GM21529 (cell line): ENCODE data around the gene UBE2V1.
"Not testable (repeated sequence)": the region's sequence is repeated elsewhere in the genome, so short reads cannot be mapped to it uniquely, and the experiment has no call there.

ENCODE experiments used
- ATAC-seq: cut with Tn5 transposase; IDR thresholded peaks from one replicate; pipeline ENCODE4 v1.9.1; 2021; ENCODE audit not compliant: unreplicated experiment

UBE2V1 gene

GRCh38 chr20:50066161-50066834 lies 46.7 kb downstream of the UBE2V1 start:
- no peak for ATAC-seq

DNA sequence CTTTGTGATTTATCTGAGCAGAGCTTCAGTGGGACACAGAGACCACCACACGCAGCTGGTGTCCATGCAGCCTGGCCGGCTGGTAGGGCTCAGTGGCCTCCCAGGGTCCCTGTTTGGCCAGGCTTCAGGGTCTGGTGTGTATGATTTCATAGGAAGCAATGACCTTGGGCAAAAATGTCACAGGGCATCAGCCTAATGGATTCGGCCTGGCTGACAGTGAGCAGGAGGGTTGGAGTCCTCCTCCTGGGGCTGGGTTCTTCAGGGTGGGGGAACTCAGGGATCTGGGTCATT lies 47.7 kb downstream of the UBE2V1 start:
- ATAC-seq, result no peak

DNA sequence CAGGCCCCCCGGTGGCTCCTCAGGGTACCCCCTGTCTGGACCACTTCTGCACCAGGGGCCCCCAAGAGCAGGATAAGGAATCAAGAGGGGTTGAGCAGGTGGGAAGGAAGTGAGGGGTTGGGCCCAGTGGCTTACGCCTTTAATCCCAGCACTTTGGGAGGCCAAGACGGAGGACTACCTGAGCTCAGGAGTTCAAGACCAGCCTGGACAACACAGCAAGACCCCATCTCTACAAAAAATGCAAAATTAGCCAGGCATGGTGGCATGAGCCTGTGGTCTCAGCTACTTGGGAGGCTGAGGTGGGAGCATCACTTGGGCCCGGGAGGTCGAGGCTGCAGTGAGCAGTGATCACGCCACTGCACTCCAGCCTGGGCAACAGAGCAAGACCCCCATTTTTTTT lies 49.2 kb downstream of the UBE2V1 start:
- not testable (repeated sequence) for ATAC-seq

DNA sequence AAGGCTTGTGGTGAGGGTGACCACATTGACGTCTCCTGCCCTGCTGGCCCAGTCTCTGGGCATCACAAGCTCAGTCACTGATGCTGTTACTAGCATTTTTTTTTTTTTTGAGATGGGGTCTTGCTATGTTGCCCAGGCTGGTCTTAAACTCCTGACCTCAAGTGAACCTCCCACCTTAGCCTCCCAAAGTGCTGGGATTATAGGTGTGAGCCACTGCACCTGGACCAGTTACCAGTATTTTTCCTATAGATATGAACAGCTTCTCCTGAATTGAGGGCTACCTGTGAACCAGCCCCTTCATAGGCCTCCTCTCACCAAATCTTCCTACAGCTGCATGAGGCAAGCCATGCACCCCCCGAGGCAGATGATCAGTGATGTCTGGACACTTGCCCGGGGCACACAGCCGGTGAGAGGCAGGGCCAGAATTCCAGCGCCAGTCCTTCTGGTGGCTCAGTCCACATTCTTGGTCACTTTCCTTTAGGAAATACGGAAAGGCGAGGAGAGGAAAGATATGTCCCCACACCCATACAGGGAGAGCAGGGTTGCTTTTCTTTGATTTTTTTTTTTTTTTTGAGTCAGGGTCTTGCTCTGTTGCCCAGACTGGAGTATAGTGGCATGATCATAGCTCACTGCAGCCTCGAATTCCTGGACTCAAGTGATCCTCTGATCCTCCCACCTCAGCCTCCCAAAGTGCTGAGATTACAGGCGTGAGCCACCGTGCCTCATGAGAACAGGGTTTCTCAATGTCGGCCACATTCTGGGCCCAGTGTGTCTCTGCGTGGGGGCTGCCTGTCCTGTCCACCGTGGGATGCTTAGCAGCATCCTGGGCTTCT lies 50.7 kb downstream of the UBE2V1 start:
- ATAC-seq, result no peak

DNA sequence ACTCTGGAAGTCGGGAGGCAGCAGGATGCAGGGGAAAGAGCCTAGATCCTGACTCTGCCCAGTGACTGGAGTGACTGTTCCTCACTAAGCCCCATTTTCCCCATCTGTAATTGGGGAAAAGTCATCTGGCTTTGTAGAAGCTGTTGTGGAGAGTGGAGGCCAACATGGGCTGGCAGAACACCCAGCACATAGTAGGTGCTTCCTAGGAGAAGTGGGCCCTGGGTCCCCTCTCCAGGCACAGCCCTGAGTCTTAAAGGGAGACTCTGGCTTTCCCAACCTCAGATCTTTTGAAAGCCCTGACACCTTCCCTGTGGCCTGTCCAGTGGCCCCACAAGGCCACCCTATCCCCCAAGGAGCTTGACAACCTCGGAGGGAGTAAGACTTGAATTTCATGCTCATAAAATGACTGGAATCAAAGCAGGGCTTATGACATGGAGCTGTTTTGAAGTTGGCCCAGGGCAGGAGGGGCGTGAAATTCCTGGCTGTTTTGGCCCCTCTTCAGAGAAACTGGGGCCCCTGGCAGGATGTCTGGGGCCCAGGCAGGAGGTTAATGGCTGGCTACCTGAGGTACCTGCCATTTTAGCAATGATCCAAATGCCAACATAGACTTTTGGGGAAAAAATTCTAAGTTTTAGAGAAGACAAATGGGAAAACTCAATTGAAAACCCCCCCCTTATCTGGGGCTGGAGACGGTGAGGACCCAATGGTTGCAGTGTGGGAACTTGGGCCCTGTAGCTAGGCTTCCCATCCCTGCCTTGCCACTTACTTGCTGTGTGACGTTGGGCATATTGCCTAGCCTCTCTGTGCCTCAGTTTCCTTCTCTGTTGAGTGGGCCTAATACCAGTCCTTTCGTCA lies 51.6 kb downstream of the UBE2V1 start:
- no peak for ATAC-seq

DNA sequence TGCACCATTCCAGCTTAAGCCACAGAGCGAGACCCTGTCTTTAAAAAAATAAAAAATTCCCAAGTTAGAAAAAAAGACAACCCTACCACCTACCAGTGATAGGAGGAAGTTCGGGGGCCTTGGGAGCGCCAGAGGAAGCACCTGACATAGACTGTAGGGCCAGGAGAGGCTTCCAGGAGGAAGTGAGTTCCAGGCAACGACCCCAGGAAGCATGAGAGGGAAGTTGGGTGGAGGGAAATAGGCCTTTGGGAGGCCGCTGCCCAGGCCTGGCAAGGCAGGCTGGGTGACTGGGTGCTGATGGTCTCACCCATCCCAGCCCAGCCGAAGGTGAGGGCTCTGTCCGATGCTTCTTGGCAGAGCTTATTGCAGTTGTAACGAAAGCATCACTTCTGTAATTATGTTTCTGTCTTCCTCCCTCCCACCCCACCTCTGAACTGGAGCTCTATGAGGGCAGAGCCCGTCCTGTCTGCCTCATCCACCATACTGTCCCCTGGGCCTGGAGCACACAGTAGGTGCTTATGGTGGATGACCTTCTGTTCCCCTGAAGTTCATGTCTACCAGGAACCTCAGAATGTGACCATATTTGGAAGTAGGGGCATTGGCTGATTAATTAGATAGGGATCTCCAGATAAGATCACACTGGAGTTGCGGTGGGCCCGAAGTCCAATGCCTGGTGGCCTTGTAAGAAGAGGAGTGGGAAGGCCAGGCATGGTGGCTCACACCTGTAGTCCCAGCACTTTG lies 54.1 kb downstream of the UBE2V1 start:
- no peak for ATAC-seq

DNA sequence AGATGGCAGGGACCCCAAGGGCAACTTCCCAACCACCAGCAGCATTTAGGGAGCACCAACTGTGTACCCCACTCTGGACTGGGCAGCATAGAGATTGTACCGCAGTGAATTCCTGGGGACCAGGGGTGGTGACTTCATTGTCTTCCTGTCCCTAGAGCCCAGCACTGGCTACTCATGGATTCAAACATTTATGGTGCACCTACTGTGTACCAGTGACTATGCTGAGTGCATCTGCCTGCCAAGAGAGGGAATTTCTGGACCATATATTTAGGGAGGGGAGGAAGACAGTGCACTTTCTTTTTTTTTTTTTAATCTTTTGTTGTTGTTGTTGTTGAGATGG lies 55.3 kb downstream of the UBE2V1 start:
- ATAC-seq, result no peak

DNA sequence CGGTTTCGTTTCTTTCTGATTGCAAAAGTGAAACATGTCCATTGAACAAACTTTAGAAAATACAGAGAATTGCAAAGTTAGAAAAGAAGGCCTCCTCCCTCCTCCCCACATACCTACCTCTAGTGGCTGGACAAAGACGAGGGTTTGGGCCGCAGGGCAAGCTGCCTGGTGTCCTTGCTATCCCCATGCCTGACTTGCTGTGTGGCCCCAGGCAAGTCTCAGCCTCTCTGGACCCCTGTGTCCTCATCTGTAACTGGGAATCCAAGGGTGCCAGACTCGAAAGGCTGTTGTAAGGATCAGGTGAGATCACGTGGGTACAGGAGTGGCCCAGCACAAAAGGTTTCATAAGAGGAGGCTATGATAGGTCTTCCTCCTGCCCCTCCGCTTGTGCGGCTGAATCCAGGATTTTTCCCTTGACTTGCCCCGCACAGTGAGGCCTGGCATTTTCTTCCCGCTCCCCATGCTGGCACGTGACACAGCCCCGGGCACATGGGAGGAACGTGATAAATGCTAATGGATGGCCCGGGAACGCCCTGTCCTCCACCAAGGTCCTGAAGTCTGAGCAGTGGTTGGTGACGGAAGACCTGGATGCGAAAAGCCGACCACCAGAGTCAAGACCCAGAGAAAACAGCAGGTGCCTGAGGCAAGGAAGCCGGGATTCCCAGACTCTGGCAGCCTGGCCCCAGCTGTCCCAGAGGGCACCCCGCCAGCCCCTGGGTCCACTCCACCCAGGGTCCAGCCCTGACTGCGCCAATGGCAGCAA lies 55.8 kb downstream of the UBE2V1 start:
- no peak for ATAC-seq

GRCh38 chr20:50056408-50056926 lies 56.5 kb downstream of the UBE2V1 start:
- ATAC-seq, result no peak

- ATAC-seq, result no peak
Measured at GRCh38 chr20:50055524-50056083, 57.3 kb downstream of the UBE2V1 start.

GRCh38 chr20:50054626-50055511 lies 58.1 kb downstream of the UBE2V1 start:
- no peak for ATAC-seq

GRCh38 chr20:50054231-50054547 lies 58.8 kb downstream of the UBE2V1 start:
- ATAC-seq, result no peak

DNA sequence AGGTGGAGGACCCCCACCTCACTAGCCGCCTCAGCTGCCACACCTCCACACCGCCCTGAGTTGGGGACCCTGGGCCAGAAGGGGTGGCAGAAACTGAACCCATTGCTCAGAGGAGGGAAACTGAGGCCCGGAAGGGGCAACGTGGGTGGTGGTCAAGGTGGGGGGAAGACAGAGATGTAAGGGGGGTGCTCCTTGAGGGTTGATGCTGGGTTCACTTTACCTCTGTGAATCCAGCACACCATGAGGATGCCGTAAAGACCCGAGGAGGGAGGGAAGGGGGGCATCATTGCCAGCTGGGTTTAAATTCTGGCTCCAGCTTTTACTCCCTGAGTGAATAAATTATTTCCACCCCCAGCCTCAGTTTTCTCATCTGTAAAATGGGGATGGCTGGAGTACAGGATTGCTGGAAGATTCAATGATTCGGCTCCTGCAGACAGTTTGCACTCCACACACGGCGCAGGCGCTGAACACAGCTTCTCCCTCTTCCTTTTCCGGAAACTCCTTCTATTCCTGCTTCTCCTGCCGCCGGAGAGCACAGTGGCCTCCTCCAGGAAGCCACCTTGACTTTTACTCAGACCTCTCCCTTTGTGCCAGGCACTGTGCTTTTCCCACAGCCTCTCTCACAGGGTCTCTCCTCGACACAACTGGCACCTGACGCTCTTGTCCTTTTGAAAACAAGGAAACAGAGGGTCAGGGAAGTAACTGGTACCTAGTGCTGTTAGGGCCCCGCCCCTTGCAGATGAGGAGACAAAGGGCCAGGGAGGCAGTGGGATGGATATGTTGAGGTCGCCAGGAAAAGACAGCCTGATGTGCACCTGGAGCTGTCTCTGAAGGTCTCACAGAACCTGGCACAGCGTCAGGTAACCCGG lies 59.4 kb downstream of the UBE2V1 start:
- no peak for ATAC-seq

DNA sequence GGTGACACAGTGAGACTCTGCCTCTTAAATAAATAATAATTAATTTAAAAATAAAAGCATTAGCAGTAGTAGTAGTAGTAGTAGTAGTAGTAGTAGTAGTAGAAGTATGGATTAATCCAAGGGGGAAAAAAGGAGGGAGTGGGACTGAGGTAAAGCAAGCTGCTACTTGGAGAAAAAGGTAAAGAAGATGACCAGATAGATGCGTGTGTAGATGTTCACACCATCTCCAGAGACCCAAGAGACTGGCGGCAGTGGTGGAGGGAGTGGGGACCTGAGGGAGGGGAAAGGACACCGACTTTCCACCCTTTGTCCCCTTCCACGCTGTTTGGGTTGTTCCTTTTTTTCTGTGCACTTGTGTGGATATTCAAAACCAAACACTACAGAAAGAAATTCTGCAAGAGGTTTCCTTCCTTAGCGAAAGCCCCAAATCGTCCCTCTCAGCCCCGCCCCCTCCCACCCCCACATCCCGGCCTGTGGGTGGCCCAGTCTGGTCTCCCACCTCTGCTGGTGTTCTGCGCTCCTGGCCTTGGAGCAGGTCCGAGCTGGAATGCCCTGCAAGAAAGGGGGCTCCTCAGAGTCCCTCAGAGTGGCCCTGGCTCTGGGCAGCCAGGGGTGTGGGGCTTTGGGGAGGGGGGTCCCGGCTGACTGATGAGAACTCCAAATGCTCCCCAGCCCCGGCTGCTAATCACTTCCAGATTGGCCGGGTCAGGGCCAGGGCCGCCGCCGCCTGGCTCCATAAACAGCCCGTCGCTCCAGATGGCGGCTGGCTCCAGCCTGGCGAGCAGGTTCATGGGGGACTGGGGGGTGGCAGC lies 60.2 kb downstream of the UBE2V1 start:
- no peak for ATAC-seq

GRCh38 chr20:50050660-50051308 lies 62.2 kb downstream of the UBE2V1 start:
- ATAC-seq, result no peak

- ATAC-seq, result no peak
Measured at GRCh38 chr20:50050214-50050613, 62.7 kb downstream of the UBE2V1 start.
